Osteoblast (primary cell): Measurements from ENCODE around the gene MCF2L. TPM values are rescaled to one million over a fixed set of nuclear protein-coding genes. Genes with fewer than 3 reads are reported as not detected.

ENCODE experiments used
- DNase-seq: peaks from one replicate; pipeline ENCODE4 v3.0.0; 2011; ENCODE audit warnings: low spot score, mixed read lengths; ENCODE audit not compliant: insufficient read length; ENCODE audit errors: missing footprints
- H2AFZ ChIP-seq: 2 replicates; pipeline ENCODE4 v1.6.0; 2011; ENCODE audit warnings: mild to moderate bottlenecking, low read length
- H3K27ac ChIP-seq: 2 replicates; pipeline ENCODE4 v1.5.1; 2011; ENCODE audit warnings: mild to moderate bottlenecking, low read depth, low read length, moderate library complexity
- H3K27me3 ChIP-seq: 2 replicates; pipeline ENCODE4 v1.6.0; 2012; ENCODE audit warnings: mild to moderate bottlenecking, control low read depth, inconsistent platforms, low read length, moderate library complexity; ENCODE audit not compliant: insufficient read depth
- H3K36me3 ChIP-seq: 2 replicates; pipeline ENCODE4 v1.5.1; 2011; ENCODE audit warnings: mild to moderate bottlenecking, low read length, control low read depth, moderate library complexity; ENCODE audit not compliant: insufficient read depth
- H3K4me1 ChIP-seq: 2 replicates; pipeline ENCODE4 v1.5.1; 2011; ENCODE audit warnings: mild to moderate bottlenecking, low read length, control low read depth, moderate library complexity; ENCODE audit not compliant: insufficient read depth
- H3K4me2 ChIP-seq: 2 replicates; pipeline ENCODE4 v1.6.0; 2011; ENCODE audit warnings: mild to moderate bottlenecking, low read length; ENCODE audit not compliant: insufficient read depth
- H3K4me3 ChIP-seq: fragments of 200-600 bp; sonication (generic); 3 replicates; pipeline ENCODE4 v1.5.1; 2012; ENCODE audit warnings: mild to moderate bottlenecking, low read length, inconsistent platforms; ENCODE audit not compliant: insufficient read depth
- H3K79me2 ChIP-seq: 2 replicates; pipeline ENCODE4 v1.6.0; 2012; ENCODE audit warnings: mild to moderate bottlenecking, low read length, control low read depth, inconsistent platforms; ENCODE audit not compliant: insufficient read depth
- H3K9me3 ChIP-seq: 2 replicates; pipeline ENCODE4 v1.5.1; 2011; ENCODE audit warnings: low read depth, low read length, control low read depth
- H4K20me1 ChIP-seq: 2 replicates; pipeline ENCODE4 v1.6.0; 2012; ENCODE audit warnings: mild to moderate bottlenecking, low read length, control low read depth; ENCODE audit not compliant: insufficient read depth
- CTCF ChIP-seq: IDR thresholded peaks from 2 replicates; pipeline ENCODE4 v1.5.1; 2011; ENCODE audit warnings: mild to moderate bottlenecking, low read depth, low read length, moderate library complexity; ENCODE audit errors: extremely low read depth
- total RNA-seq: library from RNA; depleted of rRNA; stranded (reverse); fragments of >200 nt; gene quantifications from 2 replicates; pipeline ENCODE4 v1.2.3, GENCODE V29; 2012

Gene MCF2L
- total RNA-seq, 1 donor: 6.5 TPM

GRCh38 chr13:113058988-113059850 lies 90.2 kb downstream of the MCF2L start:
- Histone ChIP-seq H3K27me3 (peaks cover 22% of the 10 kb centered on the region), H4K20me1 (no peaks in the 10 kb centered on the region), H3K4me2 (no peak overlapping the region), H3K27ac (no peak overlapping the region), H3K4me1 (peaks cover 2% of the 10 kb centered on the region), H3K9me3 (peaks cover 5% of the 10 kb centered on the region), H2AFZ (no peak overlapping the region), H3K79me2 (no peaks in the 10 kb centered on the region), H3K36me3 (no peaks in the 10 kb centered on the region), H3K4me3 (no peak overlapping the region)
- DNase-seq: no peak
- no peak for TF ChIP-seq CTCF

- H3K27ac ChIP-seq: no peak overlapping the region
- peaks cover 4% of the 10 kb centered on the region for H4K20me1 ChIP-seq
- DNase-seq: no peak
- no peak for TF ChIP-seq CTCF
- peaks cover 9% of the 10 kb centered on the region for H3K4me1 ChIP-seq
- H3K9me3 ChIP-seq: peaks cover 5% of the 10 kb centered on the region
- H2AFZ ChIP-seq: no peak overlapping the region
- H3K79me2 ChIP-seq: no peaks in the 10 kb centered on the region
- H3K4me3 ChIP-seq: no peak overlapping the region
- no peak overlapping the region for H3K4me2 ChIP-seq
- H3K27me3 ChIP-seq: peaks cover 20% of the 10 kb centered on the region
- no peaks in the 10 kb centered on the region for H3K36me3 ChIP-seq
Observed at GRCh38 chr13:113059891-113060290, 90.9 kb downstream of the MCF2L start.

GRCh38 chr13:113060557-113061270 lies 91.7 kb downstream of the MCF2L start:
- H3K4me3 ChIP-seq: no peak overlapping the region
- H3K4me2 ChIP-seq: no peak overlapping the region
- peaks cover 17% of the 10 kb centered on the region for H3K27me3 ChIP-seq
- peaks cover 5% of the 10 kb centered on the region for H3K9me3 ChIP-seq
- no peaks in the 10 kb centered on the region for H3K36me3 ChIP-seq
- no peak overlapping the region for H3K27ac ChIP-seq
- no peak overlapping the region for H2AFZ ChIP-seq
- H4K20me1 ChIP-seq: peaks cover 4% of the 10 kb centered on the region
- H3K79me2 ChIP-seq: no peaks in the 10 kb centered on the region
- H3K4me1 ChIP-seq: peaks cover 9% of the 10 kb centered on the region
- no peak for TF ChIP-seq CTCF
- DNase-seq: no peak

- Histone ChIP-seq H3K27me3 (peaks cover 13% of the 10 kb centered on the region), H3K79me2 (no peaks in the 10 kb centered on the region), H3K4me1 (peaks cover 9% of the 10 kb centered on the region), H3K27ac (no peak overlapping the region), H2AFZ (no peak overlapping the region), H3K4me2 (no peak overlapping the region), H4K20me1 (peaks cover 4% of the 10 kb centered on the region), H3K9me3 (peaks cover 5% of the 10 kb centered on the region), H3K4me3 (no peak overlapping the region), H3K36me3 (no peaks in the 10 kb centered on the region)
- no peak for DNase-seq
- no peak for TF ChIP-seq CTCF
Observed at GRCh38 chr13:113061271-113061625, 92.2 kb downstream of the MCF2L start.
